HG03520 (cell line): ENCODE results near the gene ERCC5.

ENCODE experiments used
- ATAC-seq: cut with Tn5 transposase; IDR thresholded peaks from one replicate; pipeline ENCODE4 v1.9.1; 2021; ENCODE audit warnings: mild to moderate bottlenecking, moderate library complexity; ENCODE audit not compliant: unreplicated experiment

Gene ERCC5

GRCh38 chr13:102839462-102839861 is 6.4 kb upstream of the ERCC5 start:
- ATAC-seq, result no peak

- peak; percentile 17 for ATAC-seq
Observed at GRCh38 chr13:102845289-102845629, 573 bp upstream of the ERCC5 start.

DNA sequence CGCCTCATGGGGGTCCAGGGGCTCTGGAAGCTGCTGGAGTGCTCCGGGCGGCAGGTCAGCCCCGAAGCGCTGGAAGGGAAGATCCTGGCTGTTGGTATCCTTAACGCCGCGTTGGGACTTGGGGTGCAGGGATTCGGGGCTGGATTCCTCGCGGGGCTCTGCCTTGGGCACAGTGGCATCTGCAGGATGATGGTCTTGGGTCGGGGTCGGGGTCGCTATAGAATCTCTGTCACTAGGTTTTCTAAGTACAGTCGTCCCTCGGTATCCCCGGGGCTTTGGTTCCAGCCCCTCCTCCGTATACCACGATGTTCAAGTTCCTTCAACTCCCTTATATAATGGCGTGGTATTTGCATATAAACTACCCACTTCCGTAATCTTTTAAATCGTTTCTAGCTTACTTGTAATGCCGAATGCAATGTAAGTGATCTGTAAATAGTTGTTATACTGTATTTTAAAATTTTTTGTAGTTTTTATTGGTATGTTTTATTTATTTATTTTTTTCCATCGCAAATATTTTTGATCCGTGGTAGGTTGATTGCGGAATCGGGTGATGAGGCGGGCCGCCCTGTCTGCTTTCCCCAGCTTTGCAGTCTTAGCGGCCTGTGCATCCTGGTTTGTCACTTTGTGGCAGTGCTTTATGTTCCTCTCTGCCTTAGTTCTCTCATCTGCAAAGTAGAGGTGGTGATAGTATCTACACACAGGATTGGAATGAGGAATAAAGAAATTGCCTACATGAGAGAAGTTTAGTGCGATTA is 606 bp downstream of the ERCC5 start:
- peak; percentile 34 for ATAC-seq

- no peak for ATAC-seq
Observed at GRCh38 chr13:102847272-102848234, 1.7 kb downstream of the ERCC5 start.

GRCh38 chr13:102848956-102849355 is 3.1 kb downstream of the ERCC5 start:
- ATAC-seq, result no peak

DNA sequence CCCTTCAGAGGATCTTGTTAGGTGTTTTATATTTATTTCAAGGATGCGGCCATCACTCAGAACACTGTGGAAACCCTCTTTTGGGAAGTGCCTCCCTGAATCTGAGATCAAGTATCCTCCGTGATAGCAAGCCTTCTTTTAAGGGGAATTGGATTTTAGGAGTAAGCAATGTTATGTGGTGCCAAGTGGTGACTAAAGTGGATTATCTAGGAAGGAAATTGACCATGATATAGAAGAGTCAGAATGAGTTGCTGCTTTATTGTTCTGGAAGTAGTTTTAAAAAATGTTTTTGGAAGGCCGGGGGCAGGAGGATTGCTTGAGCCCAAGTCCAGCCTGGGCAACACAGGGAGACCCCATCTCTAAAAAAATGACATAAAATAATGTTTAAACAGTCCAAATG is 6.7 kb downstream of the ERCC5 start:
- no peak for ATAC-seq

- no peak for ATAC-seq
Observed at GRCh38 chr13:102854675-102855074, 8.8 kb downstream of the ERCC5 start.

DNA sequence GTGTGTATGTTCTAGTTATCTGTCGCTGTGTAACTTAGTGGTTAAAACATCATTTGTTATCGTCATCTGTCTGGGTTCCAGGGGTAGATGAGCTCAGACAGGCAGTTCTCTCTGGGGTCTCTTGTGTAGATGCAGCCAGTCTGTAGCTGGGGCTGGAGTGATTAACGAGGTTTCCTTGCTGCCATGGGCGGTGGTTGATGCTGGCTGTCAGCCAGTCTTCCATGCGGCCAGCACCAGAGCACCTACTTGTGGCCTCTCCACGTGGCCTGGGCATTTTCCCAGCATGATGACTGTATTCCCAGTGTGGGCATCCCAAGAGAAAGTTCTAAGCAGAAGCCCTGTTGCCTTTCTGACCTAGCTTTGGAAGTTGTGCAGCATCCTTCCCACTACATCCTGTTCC is 10.7 kb downstream of the ERCC5 start:
- ATAC-seq, result no peak

DNA sequence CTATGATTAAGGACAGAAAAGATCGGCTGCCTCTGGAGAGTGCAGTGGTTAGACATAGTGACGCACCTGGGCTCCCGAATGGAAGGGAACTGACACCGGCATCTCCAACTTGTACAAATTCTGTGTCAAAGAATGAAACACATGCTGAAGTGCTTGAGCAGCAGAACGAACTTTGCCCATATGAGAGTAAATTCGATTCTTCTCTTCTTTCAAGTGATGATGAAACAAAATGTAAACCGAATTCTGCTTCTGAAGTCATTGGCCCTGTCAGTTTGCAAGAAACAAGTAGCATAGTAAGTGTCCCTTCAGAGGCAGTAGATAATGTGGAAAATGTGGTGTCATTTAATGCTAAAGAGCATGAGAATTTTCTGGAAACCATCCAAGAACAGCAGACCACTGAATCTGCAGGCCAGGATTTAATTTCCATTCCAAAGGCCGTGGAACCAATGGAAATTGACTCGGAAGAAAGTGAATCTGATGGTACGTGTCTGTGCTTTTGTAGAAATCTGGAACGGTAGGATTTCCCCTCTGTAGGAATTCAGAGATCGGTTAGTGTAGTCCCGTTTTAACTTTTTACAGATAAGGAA is 16.9 kb downstream of the ERCC5 start:
- no peak for ATAC-seq

DNA sequence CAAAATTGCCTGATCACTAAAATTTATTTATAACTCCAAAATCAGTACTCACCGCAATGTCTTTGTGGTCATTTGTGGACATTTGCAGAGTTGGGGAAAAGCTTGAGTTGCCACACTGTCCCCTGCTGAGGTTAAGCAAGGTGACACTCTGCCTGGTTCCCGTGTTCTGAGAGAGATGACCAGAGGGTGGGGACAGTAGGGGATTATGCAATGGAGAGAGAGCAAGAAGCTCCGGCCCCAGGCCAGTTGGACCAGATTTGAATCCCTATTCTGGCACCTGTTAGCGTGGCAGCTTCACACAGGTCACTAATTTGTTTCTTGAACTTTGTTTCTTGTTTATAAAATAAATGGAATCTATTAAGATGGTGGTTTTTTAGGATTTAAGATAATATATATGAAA is 17.8 kb downstream of the ERCC5 start:
- no peak for ATAC-seq

DNA sequence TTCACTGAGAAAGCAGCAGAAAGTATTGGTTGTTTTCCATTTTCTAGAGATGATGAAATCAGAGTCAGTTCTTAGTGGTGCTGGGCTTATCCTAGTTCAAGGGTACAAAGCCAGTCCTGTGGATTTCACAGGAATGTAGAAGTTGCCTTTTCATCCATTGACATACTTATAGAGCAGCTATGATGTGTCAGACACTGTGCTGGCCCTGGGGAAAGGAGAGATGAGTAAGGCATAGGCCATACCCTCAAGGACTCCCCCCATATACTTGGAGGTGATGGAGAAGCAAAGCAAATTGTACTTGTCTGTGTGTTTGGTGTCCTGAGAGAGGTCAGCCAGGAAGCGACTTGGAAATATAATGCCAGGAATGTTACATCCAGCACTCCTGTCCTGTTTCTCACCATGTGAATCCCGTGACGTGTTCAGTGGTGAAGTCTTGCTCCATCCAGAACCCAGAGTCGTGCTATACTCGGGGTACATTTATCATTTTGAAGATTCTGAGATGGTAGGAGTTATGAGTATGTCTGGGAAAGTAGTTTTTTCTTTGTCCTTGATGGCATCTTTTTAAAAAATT is 22.6 kb downstream of the ERCC5 start:
- no peak for ATAC-seq

GRCh38 chr13:102869948-102870676 is 24.3 kb downstream of the ERCC5 start:
- peak; percentile 8 for ATAC-seq

GRCh38 chr13:102870677-102871415 is 25.0 kb downstream of the ERCC5 start:
- peak; percentile 72 for ATAC-seq

DNA sequence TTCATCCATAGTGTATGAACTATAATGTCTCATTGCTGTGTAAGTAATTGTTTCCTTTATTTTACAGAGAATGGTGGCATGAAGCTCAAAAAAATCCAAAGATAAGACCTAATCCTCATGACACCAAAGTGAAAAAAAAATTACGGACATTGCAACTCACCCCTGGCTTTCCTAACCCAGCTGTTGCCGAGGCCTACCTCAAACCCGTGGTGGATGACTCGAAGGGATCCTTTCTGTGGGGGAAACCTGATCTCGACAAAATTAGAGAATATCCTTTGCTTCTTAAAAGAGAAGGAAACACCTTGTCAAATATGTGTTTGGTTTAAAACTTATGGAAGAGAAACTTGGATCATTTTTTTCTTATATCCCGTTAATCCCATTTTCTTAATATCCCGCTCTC is 26.3 kb downstream of the ERCC5 start:
- ATAC-seq, result no peak

DNA sequence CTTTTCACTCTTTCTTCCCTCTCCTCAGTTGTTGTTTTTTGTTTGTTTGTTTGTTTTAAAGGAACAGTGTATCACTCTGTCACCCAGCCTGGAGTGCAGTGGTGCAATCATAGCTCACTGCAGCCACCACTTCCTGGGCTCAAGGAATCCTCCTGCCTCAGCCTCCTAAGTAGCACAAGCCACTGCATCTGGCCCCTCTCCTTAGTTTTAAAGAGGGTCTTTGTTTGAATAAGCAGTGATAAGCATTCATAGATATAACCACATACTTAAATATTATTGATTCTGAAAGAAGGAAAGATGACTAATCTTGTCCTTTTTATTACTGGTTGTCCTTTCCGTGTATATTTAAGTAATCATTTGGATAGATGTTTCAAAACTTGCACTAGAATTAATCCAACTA is 26.7 kb downstream of the ERCC5 start:
- ATAC-seq, result no peak

GRCh38 chr13:102873653-102874052 is 27.8 kb downstream of the ERCC5 start:
- ATAC-seq, result peak; percentile 53

DNA sequence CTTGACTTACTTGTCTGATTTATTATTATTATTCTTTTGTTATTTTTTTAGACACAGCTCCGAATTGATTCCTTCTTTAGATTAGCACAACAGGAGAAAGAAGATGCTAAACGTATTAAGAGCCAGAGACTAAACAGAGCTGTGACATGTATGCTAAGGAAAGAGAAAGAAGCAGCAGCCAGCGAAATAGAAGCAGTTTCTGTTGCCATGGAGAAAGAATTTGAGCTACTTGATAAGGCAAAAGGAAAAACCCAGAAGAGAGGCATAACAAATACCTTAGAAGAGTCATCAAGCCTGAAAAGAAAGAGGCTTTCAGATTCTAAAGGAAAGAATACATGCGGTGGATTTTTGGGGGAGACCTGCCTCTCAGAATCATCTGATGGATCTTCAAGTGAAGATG is 29.4 kb downstream of the ERCC5 start:
- no peak for ATAC-seq

DNA sequence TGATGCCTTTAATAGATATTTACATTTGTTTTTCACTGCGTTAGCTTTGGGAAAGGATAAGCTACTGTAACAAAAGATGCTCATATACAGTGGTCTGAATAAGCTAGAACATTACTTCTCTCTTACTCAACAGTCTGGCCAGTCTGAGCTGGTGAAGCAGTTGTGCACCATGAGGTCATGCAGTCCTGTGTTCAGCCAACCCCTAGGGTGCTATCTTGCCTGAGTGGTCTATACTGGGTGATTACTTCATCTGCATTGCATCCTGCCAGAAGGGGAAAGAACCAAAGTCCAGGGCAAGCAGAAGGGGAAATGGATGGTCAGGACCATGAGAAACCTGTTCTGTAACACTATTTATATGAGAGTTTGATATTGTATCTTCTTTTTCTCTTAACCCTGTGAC is 31.5 kb downstream of the ERCC5 start:
- no peak for ATAC-seq

- no peak for ATAC-seq
Observed at GRCh38 chr13:102878481-102878880, 32.6 kb downstream of the ERCC5 start.
